Glutamatergic neuron (in vitro differentiated cells): ENCODE measurements around the gene KATNB1. TPM values are rescaled to one million over a fixed set of nuclear protein-coding genes. Genes with fewer than 3 reads are reported as not detected.

Source experiments
- DNase-seq: peaks from one replicate; pipeline ENCODE4 v3.0.0; 2022
- H3K27ac Mint-ChIP-seq: one replicate; pipeline ENCODE4 v1.8.0; 2020; ENCODE audit warnings: mild to moderate bottlenecking, mixed read lengths, inconsistent platforms; ENCODE audit not compliant: unreplicated experiment
- H3K27me3 Mint-ChIP-seq: one replicate; pipeline ENCODE4 v1.8.0; 2020; ENCODE audit warnings: mild to moderate bottlenecking, moderate library complexity, mixed read lengths, inconsistent platforms; ENCODE audit not compliant: unreplicated experiment
- H3K36me3 Mint-ChIP-seq: one replicate; pipeline ENCODE4 v1.8.0; 2020; ENCODE audit warnings: mild to moderate bottlenecking, mixed read lengths, inconsistent platforms; ENCODE audit not compliant: unreplicated experiment
- H3K4me1 Mint-ChIP-seq: one replicate; pipeline ENCODE4 v1.8.0; 2020; ENCODE audit warnings: mild to moderate bottlenecking, low read depth, mixed read lengths, inconsistent platforms; ENCODE audit not compliant: unreplicated experiment
- H3K4me3 Mint-ChIP-seq: one replicate; pipeline ENCODE4 v1.8.0; 2020; ENCODE audit warnings: mild to moderate bottlenecking, mixed read lengths, inconsistent platforms; ENCODE audit not compliant: unreplicated experiment
- H3K9me3 Mint-ChIP-seq: one replicate; pipeline ENCODE4 v1.8.0; 2020; ENCODE audit warnings: mild to moderate bottlenecking, moderate library complexity, mixed read lengths, inconsistent platforms; ENCODE audit not compliant: unreplicated experiment
- CTCF ChIP-seq: fragments of 200-600 bp; sonication (generic); IDR thresholded peaks from one replicate; pipeline ENCODE4 v1.5.0; 2021; ENCODE audit not compliant: partially characterized antibody, unreplicated experiment
- total RNA-seq: library from RNA; stranded (reverse); fragmentation: NEBNext Ultra II Directional; extraction: Animal tissue kit (Norgen Biotek cat#: 25700); gene quantifications from one replicate; pipeline ENCODE4 v1.2.1, GENCODE V29; 2021; ENCODE audit not compliant: unreplicated experiment

The KATNB1 gene
- total RNA-seq, 1 donor from 2014 or later: 74.4 TPM

DNA sequence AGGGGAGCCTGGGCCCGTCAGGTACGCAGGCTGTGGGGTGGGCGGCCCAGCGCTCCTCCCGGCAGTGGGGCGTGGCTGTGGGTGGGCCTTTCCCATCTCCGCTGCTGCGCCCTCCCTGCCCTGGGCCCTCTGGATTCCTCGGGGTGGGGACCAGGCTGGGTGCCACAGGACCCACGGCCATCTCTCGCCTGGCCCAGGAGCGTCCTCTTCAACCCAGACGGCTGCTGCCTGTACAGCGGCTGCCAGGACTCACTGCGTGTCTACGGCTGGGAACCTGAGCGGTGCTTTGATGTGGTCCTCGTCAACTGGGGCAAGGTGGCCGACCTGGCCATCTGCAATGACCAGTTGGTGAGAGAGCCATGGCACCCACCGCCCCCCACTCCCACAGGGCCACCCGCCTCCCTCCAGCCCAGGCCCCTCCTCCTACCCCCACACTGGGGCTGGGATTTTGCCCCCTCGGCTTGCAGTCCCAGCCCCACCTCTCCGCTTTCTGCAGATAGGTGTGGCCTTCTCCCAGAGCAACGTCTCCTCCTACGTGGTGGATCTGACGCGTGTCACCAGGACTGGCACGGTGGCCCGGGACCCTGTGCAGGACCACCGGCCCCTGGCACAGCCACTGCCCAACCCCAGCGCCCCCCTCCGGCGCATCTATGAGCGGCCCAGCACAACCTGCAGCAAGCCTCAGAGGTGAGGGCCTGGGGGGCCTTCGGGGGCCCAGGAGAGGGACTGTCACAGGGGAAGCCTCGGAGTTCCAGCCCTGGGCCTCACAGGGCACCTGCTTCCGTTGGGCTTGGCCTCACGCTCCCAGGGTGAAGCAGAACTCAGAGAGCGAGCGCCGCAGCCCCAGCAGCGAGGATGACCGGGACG is 17.2 kb downstream of the KATNB1 start:
- Mint-ChIP-seq H3K4me1 (peaks cover 8% of the 10 kb centered on the region), H3K27me3 (peaks cover 6% of the 10 kb centered on the region), H3K36me3 (no peaks in the 10 kb centered on the region), H3K9me3 (peaks cover 2% of the 10 kb centered on the region), H3K27ac (no peak overlapping the region), H3K4me3 (no peak overlapping the region)
- peak; percentile 14 for DNase-seq
- no peak for TF ChIP-seq CTCF

GRCh38 chr16:57753448-57754353 is 18.1 kb downstream of the KATNB1 start:
- no peak for TF ChIP-seq CTCF
- DNase-seq: no peak
- no peaks in the 10 kb centered on the region for H3K36me3 Mint-ChIP-seq
- H3K4me1 Mint-ChIP-seq: peaks cover 8% of the 10 kb centered on the region
- H3K27me3 Mint-ChIP-seq: peaks cover 6% of the 10 kb centered on the region
- no peak overlapping the region for H3K27ac Mint-ChIP-seq
- H3K9me3 Mint-ChIP-seq: peaks cover 2% of the 10 kb centered on the region
- H3K4me3 Mint-ChIP-seq: no peak overlapping the region

DNA sequence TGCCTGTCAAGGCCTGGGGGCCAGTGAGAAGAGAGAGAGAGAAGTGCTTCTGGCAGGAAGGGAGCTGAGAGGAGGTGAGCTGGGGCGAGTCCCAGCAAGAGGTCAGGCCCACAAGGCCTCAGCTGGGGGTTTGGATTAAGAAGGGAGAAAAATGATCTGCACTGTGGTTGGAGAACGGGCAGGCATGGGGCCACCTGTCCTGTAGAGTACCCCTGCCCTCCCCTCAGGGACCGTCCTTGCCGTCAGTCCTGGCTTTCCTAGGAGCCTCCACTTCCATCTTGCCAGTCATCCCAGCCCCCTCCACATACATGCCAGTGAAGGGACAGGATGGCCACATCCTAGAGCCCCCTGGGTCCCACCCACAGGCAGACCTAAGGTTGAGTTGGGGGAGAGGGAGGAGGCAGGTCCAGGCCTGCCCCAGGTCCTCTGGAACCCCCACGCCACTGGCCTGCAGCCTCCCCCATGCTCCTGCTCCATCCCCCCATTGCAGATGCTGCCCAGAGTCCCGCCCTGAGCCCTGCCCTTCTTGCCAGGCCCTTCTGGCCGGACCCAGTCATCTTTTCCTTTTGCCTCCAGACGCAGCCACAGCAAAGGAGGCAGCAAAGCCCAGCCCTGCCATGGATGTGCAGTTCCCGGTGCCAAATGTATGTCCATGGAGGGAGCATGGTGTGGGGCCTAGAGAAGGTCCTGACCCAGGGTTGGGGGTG is 18.9 kb downstream of the KATNB1 start:
- no peak for TF ChIP-seq CTCF
- no peak overlapping the region for H3K4me3 Mint-ChIP-seq
- peaks cover 6% of the 10 kb centered on the region for H3K27me3 Mint-ChIP-seq
- no peak for DNase-seq
- H3K36me3 Mint-ChIP-seq: no peaks in the 10 kb centered on the region
- H3K4me1 Mint-ChIP-seq: peaks cover 8% of the 10 kb centered on the region
- peaks cover 1% of the 10 kb centered on the region for H3K9me3 Mint-ChIP-seq
- no peak overlapping the region for H3K27ac Mint-ChIP-seq

- H3K27me3 Mint-ChIP-seq: peaks cover 8% of the 10 kb centered on the region
- DNase-seq: no peak
- no peaks in the 10 kb centered on the region for H3K36me3 Mint-ChIP-seq
- peaks cover 8% of the 10 kb centered on the region for H3K4me1 Mint-ChIP-seq
- H3K27ac Mint-ChIP-seq: no peak overlapping the region
- peaks cover 2% of the 10 kb centered on the region for H3K9me3 Mint-ChIP-seq
- peak; percentile 35 for TF ChIP-seq CTCF
- H3K4me3 Mint-ChIP-seq: no peak overlapping the region
These were observed 19.6 kb downstream of the KATNB1 start for GRCh38 chr16:57755061-57755684.
